ENCODE results near the gene HOXD1.

The HOXD1 gene

GRCh38 chr2:176156807-176157498, 31.5 kb upstream of the HOXD1 start, which contains the start of gene HOXD3:
Gene HOXD3 (plus strand): TSS chr2:176157307. CDS start chr2:176169115, 11,808 bp downstream.
- TF ChIP-seq, protein P1, sequence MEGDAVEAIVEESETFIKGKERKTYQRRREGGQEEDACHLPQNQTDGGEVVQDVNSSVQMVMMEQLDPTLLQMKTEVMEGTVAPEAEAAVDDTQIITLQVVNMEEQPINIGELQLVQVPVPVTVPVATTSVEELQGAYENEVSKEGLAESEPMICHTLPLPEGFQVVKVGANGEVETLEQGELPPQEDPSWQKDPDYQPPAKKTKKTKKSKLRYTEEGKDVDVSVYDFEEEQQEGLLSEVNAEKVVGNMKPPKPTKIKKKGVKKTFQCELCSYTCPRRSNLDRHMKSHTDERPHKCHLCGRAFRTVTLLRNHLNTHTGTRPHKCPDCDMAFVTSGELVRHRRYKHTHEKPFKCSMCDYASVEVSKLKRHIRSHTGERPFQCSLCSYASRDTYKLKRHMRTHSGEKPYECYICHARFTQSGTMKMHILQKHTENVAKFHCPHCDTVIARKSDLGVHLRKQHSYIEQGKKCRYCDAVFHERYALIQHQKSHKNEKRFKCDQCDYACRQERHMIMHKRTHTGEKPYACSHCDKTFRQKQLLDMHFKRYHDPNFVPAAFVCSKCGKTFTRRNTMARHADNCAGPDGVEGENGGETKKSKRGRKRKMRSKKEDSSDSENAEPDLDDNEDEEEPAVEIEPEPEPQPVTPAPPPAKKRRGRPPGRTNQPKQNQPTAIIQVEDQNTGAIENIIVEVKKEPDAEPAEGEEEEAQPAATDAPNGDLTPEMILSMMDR (IDR thresholded peaks at IDR 0.05; ENCODE audit: unreplicated experiment in 3 of 3): no peak

DNA sequence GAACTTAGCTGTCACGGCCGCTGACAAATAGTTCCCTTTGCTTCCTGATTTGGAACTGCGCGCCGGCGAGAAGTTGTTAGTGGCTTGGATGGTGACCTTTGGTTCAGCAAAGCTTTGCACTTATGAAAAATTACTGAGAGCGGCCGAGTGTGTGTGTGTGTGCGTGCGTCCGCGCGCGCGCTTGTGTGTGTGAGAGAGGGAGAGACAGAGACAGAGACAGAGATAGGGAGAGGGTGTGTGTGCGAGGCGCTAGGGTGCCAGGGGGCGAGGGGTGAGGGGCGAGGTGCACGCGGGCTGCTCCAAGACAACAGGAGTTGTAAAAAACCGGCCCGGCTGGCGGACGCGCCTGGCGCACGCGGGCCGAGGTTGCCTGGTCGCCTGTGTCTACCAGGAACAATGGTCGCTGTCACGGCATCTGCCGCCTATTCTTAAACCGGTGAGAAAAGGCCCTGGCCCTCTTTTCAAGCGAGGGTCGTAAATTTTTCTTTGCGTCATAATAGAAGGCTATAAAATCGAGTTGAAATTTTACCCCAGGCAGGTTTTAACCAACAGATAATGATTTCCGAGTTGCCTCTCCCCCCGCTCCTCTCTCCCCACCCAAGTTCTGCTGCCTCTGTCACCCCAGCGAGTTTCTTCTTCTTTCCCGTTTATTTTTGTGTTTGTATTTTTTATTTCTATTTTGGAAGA, 30.8 kb upstream of the HOXD1 start:
- TF ChIP-seq, protein P1 (IDR thresholded peaks at IDR 0.05; ENCODE audit: unreplicated experiment in 3 of 3): no peak
- peaks cover 14% of the 10 kb centered on the region for H3K27me3 Mint-ChIP-seq (ENCODE audit: low read depth)
- peaks cover 67% of the 10 kb centered on the region for H3K4me1 Mint-ChIP-seq
- H3K4me3 Mint-ChIP-seq: peak overlapping the region; percentile 79 to 89 (median 83)
- H3K27ac Mint-ChIP-seq: peak overlapping the region; percentile 95 to 99 (median 99)
- peaks cover 37% of the 10 kb centered on the region for H3K36me3 Mint-ChIP-seq (ENCODE audit: low read depth)
- H3K9me3 Mint-ChIP-seq: no peaks in the 10 kb centered on the region

More at GRCh38 chr2:176156807-176157498, 31.5 kb upstream of the HOXD1 start, which contains the start of gene HOXD3:
- H3K36me3 Mint-ChIP-seq (ENCODE audit: low read depth): peaks cover 43% of the 10 kb centered on the region
- peaks cover 66% of the 10 kb centered on the region for H3K4me1 Mint-ChIP-seq
- H3K27ac Mint-ChIP-seq: peak within 1 kb of the TSS; percentile 95 to 99 (median 99)
- H3K4me3 Mint-ChIP-seq: peak within 1 kb of the TSS; percentile 81 to 89 (median 83)
- peaks cover 14% of the 10 kb centered on the region for H3K27me3 Mint-ChIP-seq (ENCODE audit: low read depth)
- H3K9me3 Mint-ChIP-seq: no peaks in the 10 kb centered on the region

DNA sequence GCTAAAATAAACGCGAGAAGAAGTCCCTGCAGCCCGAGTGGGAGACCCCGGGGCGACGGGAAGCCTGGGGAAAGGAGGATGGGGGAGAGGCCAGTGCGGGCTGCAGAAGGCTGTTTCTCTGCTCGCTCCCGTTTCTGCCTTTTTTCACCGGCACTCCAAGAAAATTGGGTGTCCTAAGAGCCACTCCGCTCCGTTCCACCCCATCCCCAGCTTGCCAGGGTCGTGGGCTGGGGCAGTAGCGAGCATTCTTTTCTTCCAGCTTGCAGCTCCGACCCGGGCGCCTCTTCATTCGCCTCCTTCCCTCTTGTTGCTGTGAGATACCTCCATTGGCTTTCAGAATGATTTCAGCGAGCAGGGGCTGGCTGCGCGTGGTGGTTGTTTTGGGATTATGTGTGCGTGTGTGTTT, 30.3 kb upstream of the HOXD1 start:
- peaks cover 70% of the 10 kb centered on the region for H3K4me1 Mint-ChIP-seq
- TF ChIP-seq, protein P1 (IDR thresholded peaks at IDR 0.05; ENCODE audit: unreplicated experiment in 3 of 3): no peak
- peaks cover 34% of the 10 kb centered on the region for H3K36me3 Mint-ChIP-seq (ENCODE audit: low read depth)
- no peaks in the 10 kb centered on the region for H3K9me3 Mint-ChIP-seq
- peaks cover 17% of the 10 kb centered on the region for H3K27me3 Mint-ChIP-seq (ENCODE audit: low read depth)
- peak overlapping the region; percentile 95 to 99 (median 99) for H3K27ac Mint-ChIP-seq
- H3K4me3 Mint-ChIP-seq: peak overlapping the region; percentile 79 to 89 (median 83)

DNA sequence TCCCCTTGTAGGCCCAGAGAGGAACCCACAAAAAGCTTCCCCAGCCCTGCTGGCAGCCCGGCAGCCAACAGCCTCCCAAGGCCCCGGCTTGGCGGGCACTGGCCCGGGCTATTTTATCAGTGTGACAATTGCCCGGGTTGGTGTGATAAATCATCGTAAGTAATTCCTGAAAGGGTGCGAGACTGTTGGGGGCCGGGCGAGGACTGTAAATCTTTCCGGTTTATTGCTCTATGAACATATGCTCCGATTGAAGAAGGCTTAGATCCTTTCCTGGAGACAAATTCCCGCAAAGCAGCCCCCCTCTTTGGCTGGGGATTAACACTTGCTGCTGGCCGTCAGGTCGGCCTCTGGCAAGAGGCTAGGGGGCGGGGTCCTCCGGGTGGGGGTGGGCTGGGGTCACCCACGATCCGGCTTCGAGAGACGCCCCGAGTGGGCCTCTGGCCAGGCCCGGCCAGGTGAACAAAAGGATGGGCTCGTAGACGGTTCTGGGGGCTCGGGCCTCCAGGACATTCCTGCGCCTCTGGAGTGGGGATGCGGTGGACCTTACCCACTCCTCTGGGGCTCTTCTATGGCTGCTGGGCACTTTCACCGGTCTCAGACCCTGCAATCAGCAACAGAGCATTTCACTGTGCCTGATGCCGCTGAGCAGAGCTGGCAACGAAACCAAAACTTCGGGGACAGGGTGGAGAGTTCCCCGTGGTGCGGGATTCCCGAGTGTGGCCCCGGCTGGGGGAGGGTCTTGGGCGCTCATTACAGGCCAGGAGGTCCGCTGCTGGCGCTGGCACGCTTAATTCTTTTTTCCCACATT, 29.4 kb upstream of the HOXD1 start:
- H3K9me3 Mint-ChIP-seq: no peaks in the 10 kb centered on the region
- H3K36me3 Mint-ChIP-seq (ENCODE audit: low read depth): peaks cover 29% of the 10 kb centered on the region
- H3K4me1 Mint-ChIP-seq: peaks cover 73% of the 10 kb centered on the region
- H3K4me3 Mint-ChIP-seq: peak overlapping the region; percentile 79 to 89 (median 88)
- H3K27ac Mint-ChIP-seq: peak overlapping the region; percentile 95 to 99 (median 99)
- peaks cover 19% of the 10 kb centered on the region for H3K27me3 Mint-ChIP-seq (ENCODE audit: low read depth)
- TF ChIP-seq, protein P1 (IDR thresholded peaks at IDR 0.05; ENCODE audit: unreplicated experiment in 3 of 3): no peak

DNA sequence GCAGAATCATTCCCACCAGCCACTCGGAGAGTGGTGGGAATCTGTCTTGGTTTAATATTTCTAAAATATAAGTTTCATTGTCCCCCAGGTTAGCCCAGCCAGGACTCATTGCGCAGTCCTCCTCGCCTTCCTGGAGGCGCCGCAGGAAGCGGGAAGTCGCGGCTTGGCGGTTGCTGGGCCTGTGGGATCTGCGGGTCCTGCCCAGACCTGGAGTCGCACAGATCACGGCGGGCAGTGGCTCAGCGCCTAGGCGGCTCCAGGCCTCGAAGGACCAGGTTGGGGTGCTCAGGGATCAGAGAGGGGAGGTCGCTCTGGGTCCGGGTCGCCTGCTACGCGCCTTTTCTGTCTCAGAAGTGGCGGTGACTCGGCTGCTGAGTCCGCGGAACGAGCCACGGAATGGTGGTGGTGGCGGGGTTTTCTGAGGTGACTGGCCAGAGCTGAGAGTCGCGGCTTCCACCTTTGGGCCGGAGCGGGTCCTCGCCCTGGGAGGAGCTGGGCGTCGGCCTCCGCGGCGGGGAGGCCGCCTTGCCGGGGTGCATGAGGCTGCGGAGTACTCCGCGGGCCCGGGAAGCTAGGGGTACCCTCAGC, 28.7 kb upstream of the HOXD1 start:
- peaks cover 73% of the 10 kb centered on the region for H3K4me1 Mint-ChIP-seq

More for the DNA sequence above, 28.7 kb upstream of the HOXD1 start:
- Mint-ChIP-seq H3K9me3 (no peaks in the 10 kb centered on the region), H3K4me3 (peak overlapping the region; percentile 84 to 89 (median 88)), H3K27me3 (ENCODE audit: low read depth) (peaks cover 19% of the 10 kb centered on the region), H3K36me3 (ENCODE audit: low read depth) (peaks cover 24% of the 10 kb centered on the region), H3K27ac (peak overlapping the region; percentile 95 to 99 (median 99))
- TF ChIP-seq, protein P1 (IDR thresholded peaks at IDR 0.05; ENCODE audit: unreplicated experiment in 3 of 3): no peak
